ENCODE data around the gene SPIN1.

Gene SPIN1

DNA sequence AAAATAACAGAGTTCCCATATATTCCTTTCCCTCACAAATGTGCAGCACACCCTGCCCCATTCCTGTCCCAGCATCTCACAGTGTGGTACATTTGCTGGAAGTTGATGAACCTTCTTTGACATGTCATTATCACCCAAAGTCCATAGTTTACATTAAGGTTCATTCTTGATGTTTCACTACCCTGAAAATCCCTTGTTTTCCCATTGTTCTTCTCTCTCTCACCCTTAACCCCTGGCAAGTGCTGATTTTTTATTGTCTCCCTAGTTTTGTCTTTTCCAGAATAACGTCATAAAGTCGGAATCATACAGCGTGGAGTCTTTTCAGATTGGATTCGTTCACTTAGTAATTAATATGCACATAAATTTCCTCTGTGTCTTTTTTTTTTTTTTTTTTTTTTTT is 48.1 kb downstream of the SPIN1 start:
- no peak for DNase-seq (ENCODE audit: low spot score)

- no peak for DNase-seq (ENCODE audit: low spot score)
Measured at GRCh38 chr9:88437210-88438146, 49.2 kb downstream of the SPIN1 start.

GRCh38 chr9:88438811-88439210 is 50.6 kb downstream of the SPIN1 start:
- no peak for DNase-seq (ENCODE audit: low spot score)

- no peak for DNase-seq (ENCODE audit: low spot score)
Measured at GRCh38 chr9:88441301-88442007, 53.2 kb downstream of the SPIN1 start.

- no peak for DNase-seq (ENCODE audit: low spot score)
Measured at GRCh38 chr9:88443480-88444113, 55.4 kb downstream of the SPIN1 start.

DNA sequence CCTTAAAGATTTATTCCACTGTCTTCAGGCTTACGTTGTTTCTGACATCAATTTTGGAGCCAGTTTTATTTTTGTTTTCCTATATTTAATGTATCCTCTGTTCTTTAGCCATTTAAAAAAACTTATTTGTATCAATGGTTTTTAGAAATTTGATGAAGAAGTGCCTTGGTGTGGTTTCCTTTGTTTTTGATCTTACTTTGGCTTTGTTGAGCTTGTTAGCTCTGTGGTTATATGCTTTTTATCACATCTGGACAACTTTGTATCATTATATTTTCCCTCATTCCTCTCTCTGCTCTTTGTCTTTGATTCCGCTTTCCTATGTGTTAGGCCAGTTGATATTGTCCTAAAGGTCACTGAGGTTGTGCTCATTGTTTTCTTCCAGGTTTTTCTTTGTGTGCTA is 58.5 kb downstream of the SPIN1 start:
- DNase-seq (ENCODE audit: low spot score): no peak

- DNase-seq (ENCODE audit: low spot score): no peak
Measured at GRCh38 chr9:88447431-88447830, 59.2 kb downstream of the SPIN1 start.

DNA sequence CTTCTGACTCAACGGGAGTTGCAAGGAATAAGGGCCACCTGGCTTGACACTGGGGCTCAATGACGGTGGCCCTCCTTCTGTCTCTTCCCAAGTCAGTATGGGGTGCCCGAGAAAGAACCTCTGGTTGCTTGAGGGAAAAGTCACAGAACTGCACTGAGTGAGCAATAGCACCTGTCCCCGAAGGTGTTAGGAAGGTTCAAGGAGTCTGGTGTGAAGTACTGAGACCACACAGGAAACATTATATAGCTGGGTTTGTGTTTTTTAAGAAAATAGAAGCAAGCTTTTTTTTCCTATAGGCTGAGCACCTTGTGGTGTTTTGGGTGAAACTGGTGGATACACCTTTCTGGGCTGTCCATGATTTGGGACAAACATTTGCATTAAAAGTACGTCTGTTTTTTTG is 62.9 kb downstream of the SPIN1 start:
- no peak for DNase-seq (ENCODE audit: low spot score)

GRCh38 chr9:88458716-88459465 is 70.6 kb downstream of the SPIN1 start:
- DNase-seq (ENCODE audit: low spot score): no peak

DNA sequence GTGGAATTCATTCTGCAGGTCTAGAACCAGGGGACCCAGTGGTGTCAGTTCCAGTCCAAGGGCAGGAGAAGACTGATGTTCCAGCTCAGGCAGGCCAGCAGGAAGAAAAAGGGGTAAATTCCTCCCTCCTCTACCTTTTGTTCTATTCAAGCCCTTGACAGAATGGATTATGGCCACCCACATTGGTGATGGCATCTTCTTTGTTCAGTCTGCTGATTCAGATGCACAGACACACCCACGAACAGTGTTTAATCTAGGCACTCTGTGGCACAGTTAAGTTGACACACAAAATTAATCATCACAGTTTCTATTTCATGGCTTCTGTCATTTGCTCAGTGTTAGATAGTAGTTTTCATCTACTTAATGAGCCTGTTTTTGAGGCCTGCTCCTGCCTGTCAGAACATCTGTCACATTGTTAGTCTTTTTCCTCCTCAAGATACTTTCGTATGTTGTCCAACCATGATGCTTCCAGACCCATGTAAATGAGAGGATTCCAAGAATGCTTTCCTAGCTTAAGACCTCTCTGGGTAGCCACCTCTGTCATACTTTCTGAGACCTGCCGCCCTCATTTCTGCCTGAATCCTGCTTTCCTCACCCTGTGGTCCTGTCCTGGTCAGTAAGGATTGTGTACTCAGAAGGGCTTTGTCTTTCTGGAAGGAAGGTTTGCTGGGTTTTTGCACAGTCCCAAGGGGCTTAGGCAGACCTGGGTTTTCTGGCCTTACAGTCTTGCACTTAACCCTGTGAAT is 72.5 kb downstream of the SPIN1 start:
- no peak for DNase-seq (ENCODE audit: low spot score)

- no peak for DNase-seq (ENCODE audit: low spot score)
Measured at GRCh38 chr9:88462191-88462590, 73.9 kb downstream of the SPIN1 start.

DNA sequence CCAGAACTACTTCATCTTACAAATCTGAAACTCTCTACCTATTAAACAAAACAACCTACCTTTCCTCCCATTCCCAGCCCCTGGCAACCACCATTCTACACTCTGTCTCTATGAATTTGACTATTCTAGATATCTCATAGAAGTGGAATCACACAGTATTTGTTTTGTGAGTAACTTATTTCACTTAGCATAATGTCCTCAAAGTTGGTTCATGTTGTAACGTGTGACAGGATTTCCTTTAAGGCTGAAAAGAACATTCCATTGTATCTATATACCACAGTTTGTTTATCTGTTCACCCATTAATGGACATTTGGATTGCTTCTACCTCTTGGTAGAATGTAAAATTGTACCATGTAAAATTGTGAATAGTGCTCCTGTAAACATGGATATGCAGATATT is 76.6 kb downstream of the SPIN1 start:
- DNase-seq (ENCODE audit: low spot score): no peak

DNA sequence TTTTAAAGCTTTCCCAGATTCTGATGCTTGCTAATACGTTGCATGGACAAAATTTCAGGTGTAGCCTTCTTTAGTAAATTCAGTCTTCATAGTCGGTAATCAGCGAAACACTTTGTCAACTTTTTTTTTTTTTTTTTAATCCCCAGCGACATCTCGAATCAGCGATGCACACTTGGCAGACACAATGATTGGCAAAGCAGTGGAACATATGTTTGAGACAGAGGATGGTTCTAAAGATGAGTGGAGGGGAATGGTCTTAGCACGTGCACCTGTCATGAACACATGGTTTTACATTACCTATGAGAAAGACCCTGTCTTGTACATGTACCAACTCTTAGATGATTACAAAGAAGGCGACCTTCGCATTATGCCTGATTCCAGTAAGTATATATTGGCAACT is 80.0 kb downstream of the SPIN1 start:
- no peak for DNase-seq (ENCODE audit: low spot score)

- DNase-seq (ENCODE audit: low spot score): no peak
Measured at GRCh38 chr9:88476491-88477271, 88.4 kb downstream of the SPIN1 start.

DNA sequence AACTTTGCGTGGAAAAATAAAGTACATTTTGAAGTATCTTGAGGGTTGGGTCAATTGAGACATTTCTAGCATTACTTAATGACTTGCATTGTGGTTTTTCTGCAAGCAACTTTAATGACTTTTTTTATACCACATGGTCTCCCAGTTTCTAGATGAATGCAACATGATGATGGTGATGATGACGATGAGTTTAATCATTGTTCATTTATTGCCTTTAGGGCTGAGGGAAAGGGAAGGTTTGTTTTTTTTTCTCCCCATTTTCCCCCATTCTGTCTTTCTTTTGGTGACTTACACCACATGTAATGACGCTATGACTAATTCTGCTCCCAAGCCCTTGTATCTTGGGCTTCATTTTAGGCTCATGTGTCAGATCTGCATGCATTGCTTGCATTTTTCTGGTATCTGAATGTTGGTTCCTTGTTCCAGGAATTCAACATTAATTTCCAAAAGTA is 89.1 kb downstream of the SPIN1 start:
- DNase-seq (ENCODE audit: low spot score): no peak

DNA sequence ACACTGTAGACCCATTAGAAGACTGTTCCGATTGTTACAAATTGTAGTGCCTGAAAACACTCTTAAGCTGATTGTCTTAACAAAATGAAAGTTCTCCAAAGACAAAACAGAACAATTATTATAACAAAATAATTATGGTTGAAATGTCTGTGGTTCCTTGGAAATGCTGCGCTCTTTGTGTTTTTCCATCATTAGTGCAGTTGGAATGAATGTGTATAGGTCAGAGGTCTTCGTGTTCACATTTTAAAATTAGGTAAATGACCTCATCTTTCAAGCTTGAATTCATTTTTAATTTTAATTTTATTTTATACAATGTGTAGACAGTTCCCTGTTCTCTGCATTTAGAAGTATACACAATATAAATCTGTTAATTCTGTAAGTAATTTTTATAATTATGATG is 90.0 kb downstream of the SPIN1 start:
- DNase-seq (ENCODE audit: low spot score): no peak

GRCh38 chr9:88481933-88482332 is 93.7 kb downstream of the SPIN1 start:
- no peak for DNase-seq (ENCODE audit: low spot score)

- no peak for DNase-seq (ENCODE audit: low spot score)
Measured at GRCh38 chr9:88488166-88488565, 99.9 kb downstream of the SPIN1 start.

GRCh38 chr9:88494983-88495721 is 106.9 kb downstream of the SPIN1 start:
- DNase-seq (ENCODE audit: low spot score): no peak

Measured in SK-N-DZ (cell line).